ENCODE measurements around the gene INAVA.
"Not testable (repeated sequence)": the region's sequence is repeated elsewhere in the genome, so short reads cannot be mapped to it uniquely, and the experiment has no call there.

Gene INAVA

GRCh38 chr1:200923601-200924000 is 28.9 kb downstream of the INAVA start:
- no peak for DNase-seq

GRCh38 chr1:200925831-200926230 is 31.1 kb downstream of the INAVA start:
- DNase-seq: no peak

GRCh38 chr1:200929530-200930278 is 35.0 kb downstream of the INAVA start:
- no peak for DNase-seq

GRCh38 chr1:200930285-200930684 is 35.6 kb downstream of the INAVA start:
- not testable (repeated sequence) for DNase-seq

- DNase-seq: no peak
Observed at GRCh38 chr1:200931776-200932175, 37.1 kb downstream of the INAVA start.

GRCh38 chr1:200934676-200935245 is 40.1 kb downstream of the INAVA start:
- no peak for DNase-seq

- DNase-seq: not testable (repeated sequence)
Observed at GRCh38 chr1:200935286-200935962, 40.7 kb downstream of the INAVA start.

GRCh38 chr1:200938955-200939354 is 44.3 kb downstream of the INAVA start:
- DNase-seq: no peak

- DNase-seq: no peak
Observed at GRCh38 chr1:200945111-200945510, 50.4 kb downstream of the INAVA start.

- no peak for DNase-seq
Observed at GRCh38 chr1:200947059-200947566, 52.4 kb downstream of the INAVA start.

GRCh38 chr1:200949626-200950025 is 54.9 kb downstream of the INAVA start:
- DNase-seq: no peak

GRCh38 chr1:200951016-200951415 is 56.3 kb downstream of the INAVA start:
- no peak for DNase-seq

GRCh38 chr1:200954434-200954833 is 59.7 kb downstream of the INAVA start:
- no peak for DNase-seq

- no peak for DNase-seq
Observed at GRCh38 chr1:200958597-200958996, 63.9 kb downstream of the INAVA start.

- no peak for DNase-seq
Observed at GRCh38 chr1:200959411-200959921, 64.8 kb downstream of the INAVA start.

GRCh38 chr1:200960236-200960947 is 65.7 kb downstream of the INAVA start:
- DNase-seq: no peak

GRCh38 chr1:200960948-200961340 is 66.2 kb downstream of the INAVA start:
- DNase-seq: no peak

GRCh38 chr1:200962151-200962550 is 67.5 kb downstream of the INAVA start:
- DNase-seq: not testable (repeated sequence)

- no peak for DNase-seq
Observed at GRCh38 chr1:200962631-200963030, 67.9 kb downstream of the INAVA start.

- DNase-seq: no peak
Observed at GRCh38 chr1:200963076-200963475, 68.4 kb downstream of the INAVA start.

- DNase-seq: not testable (repeated sequence)
Observed at GRCh38 chr1:200963888-200964287, 69.2 kb downstream of the INAVA start.
